SK-N-MC (cell line): ENCODE measurements around the gene TBC1D14.

ENCODE experiments used
- DNase-seq: peaks from one replicate; pipeline ENCODE4 v3.0.0-alpha.2; 2011; ENCODE audit warnings: low read depth, low spot score
- H3K27ac ChIP-seq: fragments of 200-600 bp; sonication (generic); 2 replicates; pipeline ENCODE4 v1.5.1; 2016; ENCODE audit warnings: mixed run types
- H3K36me3 ChIP-seq: fragments of 200-600 bp; sonication (generic); 2 replicates; pipeline ENCODE4 v1.6.1; 2017; ENCODE audit warnings: antibody characterized with exemption, low read length, mixed read lengths; ENCODE audit not compliant: insufficient read depth
- H3K4me3 ChIP-seq: fragments of 200-600 bp; sonication (generic); 2 replicates; pipeline ENCODE4 v1.5.1; 2016
- H3K9ac ChIP-seq: fragments of 200-600 bp; sonication (generic); 2 replicates; pipeline ENCODE4 v1.8.0; 2017; ENCODE audit warnings: mixed run types, mixed read lengths; ENCODE audit not compliant: insufficient read length
- H3K9me3 ChIP-seq: fragments of 200-600 bp; sonication (generic); 2 replicates; pipeline ENCODE4 v1.6.1; 2017; ENCODE audit warnings: low read depth, mild to moderate bottlenecking, antibody characterized with exemption, low read length, moderate library complexity, mixed read lengths
- EZH2 ChIP-seq: fragments of 200-600 bp; sonication (generic); IDR thresholded peaks from one replicate; pipeline ENCODE4 v1.6.1; 2017; ENCODE audit warnings: antibody characterized with exemption
- FOXP2 ChIP-seq: optimal IDR thresholded peaks from 2 replicates; pipeline ENCODE3; 2011; ENCODE audit warnings: mild to moderate bottlenecking, moderate library complexity; ENCODE audit not compliant: insufficient read depth; ENCODE audit errors: extremely low read length, control extremely low read depth
- POLR2AphosphoS5 ChIP-seq: IDR thresholded peaks from 2 replicates; pipeline ENCODE4 v1.6.1; 2012; ENCODE audit warnings: mild to moderate bottlenecking, low read depth, low read length, borderline replicate concordance

The TBC1D14 gene

GRCh38 chr4:6926681-6927478 is 17.3 kb downstream of the TBC1D14 start:
- TF ChIP-seq EZH2: no peak
- no peak for TF ChIP-seq FOXP2
- no peak for TF ChIP-seq POLR2AphosphoS5

GRCh38 chr4:6928081-6928480 is 18.5 kb downstream of the TBC1D14 start:
- no peaks in the 10 kb centered on the region for H3K9me3 ChIP-seq
- no peak overlapping the region for H3K4me3 ChIP-seq
- no peak overlapping the region for H3K9ac ChIP-seq
- H3K27ac ChIP-seq: no peak overlapping the region
- TF ChIP-seq POLR2AphosphoS5: no peak
- TF ChIP-seq EZH2: no peak
- no peak for TF ChIP-seq FOXP2
- no peaks in the 10 kb centered on the region; the same call in 1 of the 2 replicates for H3K36me3 ChIP-seq
- DNase-seq: no peak

More at GRCh38 chr4:6926681-6927478, 17.3 kb downstream of the TBC1D14 start:
- no peak for DNase-seq
- no peak overlapping the region for H3K4me3 ChIP-seq
- H3K36me3 ChIP-seq: no peaks in the 10 kb centered on the region; the same call in 1 of the 2 replicates
- no peaks in the 10 kb centered on the region for H3K9me3 ChIP-seq
- no peak overlapping the region for H3K9ac ChIP-seq
- no peak overlapping the region for H3K27ac ChIP-seq

GRCh38 chr4:6929339-6929811 is 19.7 kb downstream of the TBC1D14 start:
- H3K27ac ChIP-seq: no peak overlapping the region
- TF ChIP-seq POLR2AphosphoS5 (no peak), FOXP2 (no peak), EZH2 (no peak)
- no peaks in the 10 kb centered on the region for H3K9me3 ChIP-seq
- no peak overlapping the region for H3K4me3 ChIP-seq
- H3K9ac ChIP-seq: no peak overlapping the region
- no peak for DNase-seq
- H3K36me3 ChIP-seq: no peaks in the 10 kb centered on the region

- H3K27ac ChIP-seq: no peak overlapping the region
- H3K9me3 ChIP-seq: no peaks in the 10 kb centered on the region
- H3K4me3 ChIP-seq: no peak overlapping the region
- H3K9ac ChIP-seq: no peak overlapping the region
- no peak for DNase-seq
- no peaks in the 10 kb centered on the region for H3K36me3 ChIP-seq
- TF ChIP-seq EZH2 (no peak), FOXP2 (no peak), POLR2AphosphoS5 (no peak)
Measured at GRCh38 chr4:6929812-6930464, 20.3 kb downstream of the TBC1D14 start.

- no peak for DNase-seq
- no peaks in the 10 kb centered on the region for H3K9me3 ChIP-seq
- no peak overlapping the region for H3K4me3 ChIP-seq
- TF ChIP-seq FOXP2: no peak
- TF ChIP-seq EZH2: no peak
- TF ChIP-seq POLR2AphosphoS5: no peak
- H3K36me3 ChIP-seq: no peaks in the 10 kb centered on the region
- no peak overlapping the region for H3K9ac ChIP-seq
- no peak overlapping the region for H3K27ac ChIP-seq
Measured at GRCh38 chr4:6932475-6932874, 22.8 kb downstream of the TBC1D14 start.

GRCh38 chr4:6932918-6933317 is 23.3 kb downstream of the TBC1D14 start:
- no peak overlapping the region for H3K4me3 ChIP-seq
- H3K9me3 ChIP-seq: no peaks in the 10 kb centered on the region
- no peaks in the 10 kb centered on the region for H3K36me3 ChIP-seq
- no peak for DNase-seq
- no peak overlapping the region for H3K9ac ChIP-seq
- TF ChIP-seq EZH2: no peak
- no peak for TF ChIP-seq FOXP2
- TF ChIP-seq POLR2AphosphoS5: no peak
- no peak overlapping the region for H3K27ac ChIP-seq

- Histone ChIP-seq H3K9me3 (no peaks in the 10 kb centered on the region), H3K4me3 (no peak overlapping the region), H3K9ac (no peak overlapping the region), H3K36me3 (no peaks in the 10 kb centered on the region), H3K27ac (no peak overlapping the region)
- no peak for DNase-seq
- TF ChIP-seq POLR2AphosphoS5 (no peak), EZH2 (no peak), FOXP2 (no peak)
Measured at GRCh38 chr4:6933691-6934430, 24.2 kb downstream of the TBC1D14 start.

GRCh38 chr4:6935965-6936364 is 26.3 kb downstream of the TBC1D14 start:
- H3K27ac ChIP-seq: no peak overlapping the region
- DNase-seq: no peak
- no peaks in the 10 kb centered on the region for H3K9me3 ChIP-seq
- H3K9ac ChIP-seq: no peak overlapping the region
- no peak overlapping the region for H3K4me3 ChIP-seq
- no peaks in the 10 kb centered on the region for H3K36me3 ChIP-seq
- TF ChIP-seq EZH2 (no peak), FOXP2 (no peak), POLR2AphosphoS5 (no peak)
